Left ventricle myocardium superior (tissue), 1 donor: ENCODE data around the gene PIM3. TPM values are rescaled to one million over a fixed set of nuclear protein-coding genes. Genes with fewer than 3 reads are reported as not detected.

Experiments used
- ATAC-seq: fragments of 200-7000 bp; cut with Tn5 transposase; one replicate; pipeline ENCODE4 v1.9.1; 2020; ENCODE audit warnings: mild to moderate bottlenecking, moderate library complexity
- DNase-seq: peaks from one replicate; pipeline ENCODE4 v3.0.0-alpha.2; 2020
- intact Hi-C: fragments of 100-400 bp; cut with micrococcal nuclease; formaldehyde crosslinking; loops from one replicate; pipeline ENCODE4 v1.11.0; 2022
- total RNA-seq: library from RNA; stranded (reverse); fragmentation: NEBNext Ultra II Directional; extraction: Animal tissue kit (Norgen Biotek cat#: 25700); gene quantifications from one replicate; pipeline ENCODE4 v1.2.1, GENCODE V29; 2021
- donor health status: DM: no; HTN: yes; CAD: no; lungs with severe emphysema.

PIM3 gene
- total RNA-seq, 1 donor from 2014 or later: 65.1 TPM

- DNase-seq: no peak
- no peak for ATAC-seq
- intact Hi-C loops: no loop called here
Measured at GRCh38 chr22:49995361-49996118, 35.0 kb downstream of the PIM3 start.

GRCh38 chr22:49996119-49996517 lies 35.5 kb downstream of the PIM3 start:
- intact Hi-C loops: no loop called here
- DNase-seq: no peak
- no peak for ATAC-seq

GRCh38 chr22:49996518-49997250 lies 36.1 kb downstream of the PIM3 start:
- no peak for ATAC-seq
- intact Hi-C loops: no loop called here
- no peak for DNase-seq

DNA sequence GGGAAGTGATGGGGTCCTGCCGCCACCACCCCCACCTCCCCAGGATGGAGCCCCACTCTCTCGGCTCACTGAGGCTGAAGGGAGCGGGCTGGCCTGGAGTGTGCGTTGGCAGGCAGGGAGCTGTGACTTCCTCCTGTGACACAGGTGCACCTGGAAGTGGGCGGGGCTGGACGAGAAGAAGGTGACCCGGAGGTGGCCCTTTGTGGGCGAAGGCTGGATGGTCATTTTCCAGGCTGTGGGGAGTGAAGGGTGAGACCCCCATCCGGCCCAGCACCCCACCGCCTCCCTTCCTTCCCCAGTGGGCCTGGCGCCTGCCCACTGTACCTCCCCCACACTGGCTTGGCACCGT lies 36.7 kb downstream of the PIM3 start:
- no peak for DNase-seq
- intact Hi-C loops: no loop called here
- no peak for ATAC-seq

GRCh38 chr22:49997932-49998717 lies 37.6 kb downstream of the PIM3 start:
- DNase-seq (no peak), ATAC-seq (no peak)
- intact Hi-C loops: no loop called here

DNA sequence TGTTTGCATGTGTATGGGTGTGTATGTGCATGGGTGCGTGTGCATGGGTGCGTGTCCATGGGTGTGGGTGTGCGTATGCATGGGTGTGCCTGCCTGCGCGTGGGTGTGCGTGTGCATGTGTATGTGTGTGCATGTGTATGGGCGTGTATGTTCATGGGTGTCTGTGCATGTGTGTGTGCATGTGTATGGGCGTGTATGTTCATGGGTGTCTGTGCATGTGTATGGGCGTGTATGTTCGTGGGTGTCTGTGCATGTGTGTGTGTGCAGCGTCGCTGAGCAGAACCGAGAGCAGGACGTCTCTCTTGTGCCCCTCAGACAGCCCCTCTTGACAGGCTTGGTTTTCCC lies 38.1 kb downstream of the PIM3 start:
- intact Hi-C loops: no loop called here
- no peak for ATAC-seq
- DNase-seq: no peak

DNA sequence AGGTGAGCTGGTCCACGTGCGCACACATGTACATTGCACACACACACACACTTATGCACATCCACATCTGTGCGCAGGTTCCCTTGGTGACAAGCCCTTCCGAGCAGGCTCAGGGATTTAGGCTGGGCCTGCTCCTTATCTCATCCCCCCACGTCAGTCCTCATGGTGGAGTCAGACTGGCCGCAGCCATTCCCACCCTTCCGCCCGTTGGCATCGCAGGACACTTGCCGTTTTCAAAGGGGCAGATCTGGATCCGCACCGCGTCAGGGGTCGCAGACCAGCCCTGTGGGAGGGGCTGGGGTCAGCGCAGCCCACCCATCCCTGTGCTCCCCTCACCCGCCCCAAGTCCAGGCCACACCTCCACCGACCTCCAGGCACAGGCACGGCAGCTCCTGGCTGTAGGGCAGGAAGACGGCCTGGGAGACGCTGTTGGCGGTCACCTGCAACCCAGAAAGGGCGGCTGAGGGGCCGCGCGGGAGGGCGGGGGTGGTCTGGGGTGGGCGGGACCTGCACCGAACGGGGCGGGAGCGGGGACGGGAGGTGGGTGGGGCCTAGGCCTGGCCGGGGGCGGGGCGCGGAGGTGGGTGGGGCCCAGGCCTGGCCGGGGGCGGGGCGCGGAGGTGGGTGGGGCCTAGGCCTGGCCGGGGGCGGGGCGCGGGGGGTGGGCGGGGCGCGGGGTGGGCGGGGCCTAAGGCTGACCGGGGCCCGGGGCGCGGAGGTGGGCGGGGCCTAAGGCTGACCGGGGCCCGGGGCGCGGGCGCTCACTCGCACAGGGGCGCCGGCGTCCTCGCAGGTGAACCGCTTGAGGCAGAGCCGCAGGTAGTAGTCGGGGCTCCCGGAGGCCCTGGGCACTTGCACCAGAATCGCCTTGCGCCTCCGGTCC lies 38.7 kb downstream of the PIM3 start:
- DNase-seq: peak; percentile 37
- intact Hi-C loops: no loop called here
- peak; percentile 44 for ATAC-seq

DNA sequence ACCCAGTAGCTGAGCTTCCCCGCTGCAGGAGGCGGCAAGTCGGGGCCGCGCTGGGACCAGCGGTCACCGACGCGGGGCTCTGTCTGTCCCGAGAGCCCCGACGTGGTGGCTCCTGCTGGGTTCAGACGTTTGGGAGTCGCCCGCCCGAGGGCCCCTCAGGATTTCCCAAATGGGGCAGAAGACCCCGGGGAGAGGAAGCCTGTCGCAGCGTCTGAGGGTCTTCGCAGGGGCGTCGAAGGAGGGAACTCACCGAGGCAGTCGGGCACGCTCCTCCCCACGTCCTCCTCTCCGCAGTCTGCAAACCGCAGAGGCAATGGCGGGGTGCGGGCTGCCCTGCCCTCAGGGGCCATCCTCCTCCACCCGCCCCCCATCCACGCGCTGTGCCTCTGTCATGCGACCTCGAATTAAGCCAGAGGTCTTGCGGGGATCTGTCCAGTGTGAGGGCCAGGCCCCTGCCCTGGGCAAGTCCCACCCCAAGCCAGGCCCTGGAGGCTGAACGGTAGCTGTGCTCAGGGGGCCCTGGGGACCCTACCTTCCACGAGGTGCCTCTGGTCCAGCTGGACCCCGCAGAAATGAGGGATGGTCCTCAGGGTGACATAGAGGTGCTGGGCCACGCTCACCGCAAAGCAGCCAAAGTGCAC lies 39.5 kb downstream of the PIM3 start:
- DNase-seq: no peak
- intact Hi-C loops: no loop called here
- no peak for ATAC-seq

DNA sequence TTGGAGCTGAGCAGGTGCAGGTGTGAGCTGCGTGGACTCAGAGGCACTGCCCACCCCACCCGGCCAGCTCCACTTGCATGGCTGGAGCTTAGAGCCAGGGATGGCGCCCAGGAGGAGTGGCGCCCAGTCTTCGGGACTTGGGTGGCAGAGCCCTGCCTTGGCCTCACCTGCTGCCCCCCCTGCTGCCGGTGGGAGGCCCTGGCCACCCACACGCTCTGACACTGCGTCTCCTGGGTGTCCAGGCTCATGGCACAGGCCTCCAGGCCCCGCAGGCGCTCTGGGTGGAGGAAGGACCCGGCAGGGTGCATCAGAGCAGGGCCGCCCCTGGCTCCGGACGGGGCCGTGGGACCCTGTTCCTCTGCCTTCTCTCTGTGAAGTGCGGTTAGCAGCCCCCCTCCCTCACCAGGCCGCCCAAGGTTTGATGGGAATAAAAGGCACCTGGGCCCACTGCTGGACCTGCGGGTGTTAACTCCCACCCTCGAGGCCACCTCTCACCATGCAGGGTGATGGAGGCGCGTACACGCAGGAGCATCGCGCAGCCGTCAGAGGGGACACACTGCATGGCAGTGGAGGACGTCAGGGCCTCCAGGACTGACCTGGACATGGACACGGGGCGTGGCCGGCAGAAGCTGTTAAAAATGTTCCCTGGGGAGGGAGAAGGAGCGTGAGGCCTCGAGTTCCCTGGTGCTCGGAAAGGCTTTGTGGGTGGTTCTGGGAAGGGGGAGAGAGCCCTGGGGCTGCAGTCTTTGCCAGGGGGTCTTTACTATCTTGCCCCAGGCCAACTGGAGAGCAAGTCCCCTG lies 40.2 kb downstream of the PIM3 start:
- ATAC-seq (no peak), DNase-seq (no peak)
- intact Hi-C loops: no loop called here

DNA sequence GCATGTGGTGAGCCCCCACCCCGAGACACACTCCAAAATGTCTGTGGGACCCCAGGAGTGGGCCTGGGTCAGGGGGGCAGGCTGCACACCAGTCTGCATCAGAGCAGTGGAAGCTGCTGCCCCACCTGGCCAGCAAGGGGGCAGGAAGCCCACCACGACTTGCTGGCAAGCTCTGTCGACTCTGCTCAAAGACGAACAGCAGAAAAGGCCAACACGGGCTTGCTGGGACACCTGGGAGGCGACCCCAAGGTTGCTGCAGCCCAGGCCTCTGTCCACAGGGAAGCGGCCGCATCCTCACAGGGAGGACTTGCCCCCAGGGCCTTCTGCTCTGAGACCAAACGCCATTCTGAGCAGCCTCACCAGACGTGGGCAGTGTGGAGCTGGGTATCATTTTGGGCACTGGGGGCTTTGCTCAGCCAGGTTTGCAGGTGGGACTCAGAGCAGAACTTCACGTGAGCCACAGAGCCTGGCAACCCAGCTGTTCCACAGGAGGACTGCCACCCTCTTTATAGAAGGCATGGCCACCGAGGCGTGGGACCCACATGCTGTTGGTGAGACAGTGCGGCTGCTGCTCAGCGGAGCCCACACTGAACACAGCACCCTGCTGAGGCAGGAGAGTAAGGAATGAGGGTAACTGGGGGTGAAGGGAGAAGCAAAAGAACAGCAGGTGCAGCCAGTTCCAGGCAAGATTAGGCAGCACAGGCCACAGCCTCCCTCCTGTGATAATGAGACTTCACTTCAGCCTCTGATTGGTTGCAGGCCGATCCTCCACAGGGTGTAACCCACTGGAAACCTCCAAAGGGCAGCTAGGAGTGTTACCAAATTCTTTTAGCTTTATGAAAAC lies 41.0 kb downstream of the PIM3 start:
- no peak for ATAC-seq
- DNase-seq: no peak
- intact Hi-C loops: no loop called here

DNA sequence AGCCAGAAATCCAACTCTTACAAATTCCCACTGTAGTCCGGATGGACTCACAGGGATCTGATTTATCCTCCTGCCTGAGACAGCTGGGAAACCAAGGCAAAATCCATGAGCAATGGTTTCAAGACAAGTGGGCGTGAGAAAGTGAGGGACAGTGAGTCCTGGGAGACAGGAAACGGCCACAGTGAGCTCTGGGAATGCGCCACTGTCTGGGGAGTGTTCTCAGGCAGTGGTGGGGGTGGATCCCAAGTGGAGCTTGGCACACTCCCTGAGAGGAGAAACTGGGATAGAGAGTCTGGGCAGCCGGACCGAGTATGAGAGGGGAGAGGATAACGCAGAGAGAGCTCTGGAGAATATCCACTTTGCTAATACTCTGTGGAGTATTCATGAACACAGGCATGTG lies 42.2 kb downstream of the PIM3 start:
- ATAC-seq (no peak), DNase-seq (no peak)
- intact Hi-C loops: no loop called here

DNA sequence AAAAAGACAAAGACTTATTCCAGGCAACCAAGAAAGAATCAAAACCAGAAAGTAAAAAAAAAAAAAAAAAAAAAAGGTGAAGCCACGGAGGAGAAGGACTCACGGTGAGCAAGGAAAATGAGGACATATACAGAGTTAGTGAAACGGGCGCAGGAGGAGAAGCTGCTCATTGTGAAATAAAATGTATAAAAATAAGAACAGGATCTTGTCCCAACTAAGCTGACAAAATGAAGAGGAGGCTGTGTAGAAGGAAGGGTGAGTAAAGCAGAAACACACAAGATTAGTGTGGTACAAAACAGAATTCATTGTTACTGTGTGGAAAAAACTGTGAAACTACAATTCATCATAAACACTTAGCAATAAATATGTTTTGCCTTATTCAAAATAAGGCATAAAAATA lies 44.3 kb downstream of the PIM3 start:
- no peak for ATAC-seq
- DNase-seq: no peak
- intact Hi-C loops: no loop called here

DNA sequence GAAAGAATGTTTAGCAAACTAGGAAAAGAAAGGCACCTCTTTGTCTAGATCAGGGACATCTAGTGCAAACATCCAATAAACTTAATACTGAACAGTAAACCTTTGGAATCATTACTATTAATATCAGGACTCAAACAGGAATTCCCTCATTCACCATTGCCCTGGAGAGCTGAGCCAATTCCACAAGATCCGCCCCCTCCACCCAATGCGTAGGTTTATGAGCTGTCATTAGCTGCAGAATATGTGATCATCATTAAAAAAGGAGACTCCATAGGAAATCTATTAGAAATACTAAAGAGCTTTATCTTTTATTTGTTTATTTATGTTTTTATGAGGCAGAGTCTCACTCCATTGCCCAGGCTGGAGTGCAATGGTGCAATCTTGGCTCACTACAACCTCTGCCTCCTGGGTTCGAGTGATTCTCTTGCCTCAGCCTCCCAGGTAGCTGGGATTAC lies 46.5 kb downstream of the PIM3 start:
- ATAC-seq (no peak), DNase-seq (no peak)
- intact Hi-C loops: no loop called here

- intact Hi-C loops: no loop called here
- no peak for DNase-seq
- ATAC-seq: no peak
Measured at GRCh38 chr22:50008151-50009040, 47.8 kb downstream of the PIM3 start.

DNA sequence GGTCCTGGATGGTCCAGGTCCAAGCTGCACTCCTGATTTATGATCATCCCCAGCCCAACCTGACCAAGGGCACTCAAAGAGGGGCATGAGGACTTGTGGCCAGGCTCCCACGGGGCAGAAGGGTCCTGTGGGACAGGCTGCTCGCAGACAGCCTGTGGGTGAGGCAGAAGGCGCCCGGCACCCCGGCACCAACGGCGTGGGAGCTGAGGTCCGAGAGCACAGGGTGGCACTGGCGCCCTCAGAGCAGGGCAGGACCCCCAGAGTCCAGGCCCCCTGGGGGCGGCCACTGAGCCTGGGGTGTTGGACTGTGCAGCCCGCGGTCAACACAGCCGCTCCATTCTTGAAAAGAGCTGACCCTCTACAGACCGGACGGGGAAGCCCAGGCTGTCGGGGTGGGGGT lies 48.7 kb downstream of the PIM3 start:
- no peak for DNase-seq
- no peak for ATAC-seq
- intact Hi-C loops: no loop called here
